A673 (cell line): Measurements from ENCODE around the gene COG8. TPM values are rescaled to one million over a fixed set of nuclear protein-coding genes. Genes with fewer than 3 reads are reported as not detected.

Experiments used
- BruUV-seq: library from RNA; stranded (reverse); fragments of 400-500 nt; replicated peaks from 2 replicates; lab custom pipeline; 2021; lab: Mats Ljungman, UMichigan
- CTCF ChIA-PET: fragments of 300-600 bp; sonication (Branson Sonifier 250); formaldehyde crosslinking; loops from one replicate; lab custom pipeline; 2022; ENCODE audit warnings: antibody characterized with exemption; lab: Charles Lee
- POLR2A ChIA-PET: fragments of 300-600 bp; sonication (Branson Sonifier 250); formaldehyde crosslinking; loops from one replicate; lab custom pipeline; 2022; ENCODE audit warnings: antibody characterized with exemption; ENCODE audit not compliant: low non-redundant PET; lab: Charles Lee
- DNase-seq: peaks from one replicate; pipeline ENCODE4 v3.0.0-alpha.2; 2015; ENCODE audit warnings: low spot score
- H3K27ac ChIP-seq: fragments of 200-600 bp; sonication (generic); 2 replicates; pipeline ENCODE4 v1.5.1; 2016; ENCODE audit warnings: mixed run types, low read depth, mild to moderate bottlenecking, mixed read lengths, antibody characterized with exemption, low read length; ENCODE audit not compliant: poor library complexity, severe bottlenecking
- H3K27me3 ChIP-seq: fragments of 200-600 bp; sonication (generic); replicated peaks from 2 replicates; pipeline ENCODE4 v1.6.1; 2017; ENCODE audit warnings: mixed run types, low read depth, mild to moderate bottlenecking, mixed read lengths, antibody characterized with exemption, low read length; ENCODE audit not compliant: insufficient read depth, poor library complexity
- H3K36me3 ChIP-seq: fragments of 200-600 bp; sonication (generic); 2 replicates; pipeline ENCODE4 v1.6.1; 2016; ENCODE audit warnings: mixed run types, mild to moderate bottlenecking, mixed read lengths, antibody characterized with exemption, low read length; ENCODE audit not compliant: insufficient read depth, poor library complexity, severe bottlenecking
- H3K4me1 ChIP-seq: fragments of 200-600 bp; sonication (generic); 2 replicates; pipeline ENCODE4 v1.6.1; 2017; ENCODE audit warnings: mixed run types, mild to moderate bottlenecking, mixed read lengths, antibody characterized with exemption, low read length; ENCODE audit not compliant: insufficient read depth, poor library complexity, severe bottlenecking
- H3K4me3 ChIP-seq: fragments of 200-600 bp; sonication (generic); 2 replicates; pipeline ENCODE4 v1.5.1; 2016; ENCODE audit warnings: low read depth, mixed run types, mild to moderate bottlenecking, mixed read lengths, low read length; ENCODE audit not compliant: poor library complexity, severe bottlenecking
- H3K9me3 ChIP-seq: fragments of 200-600 bp; sonication (generic); 2 replicates; pipeline ENCODE4 v1.6.1; 2016; ENCODE audit warnings: mixed run types, low read depth, mild to moderate bottlenecking, mixed read lengths, antibody characterized with exemption, low read length; ENCODE audit not compliant: poor library complexity, severe bottlenecking
- EZH2 ChIP-seq: fragments of 200-600 bp; sonication (generic); IDR thresholded peaks from 2 replicates; pipeline ENCODE4 v1.6.1; 2017; ENCODE audit warnings: borderline replicate concordance, low read depth, mild to moderate bottlenecking, mixed read lengths, antibody characterized with exemption, low read length; ENCODE audit not compliant: poor library complexity, severe bottlenecking
- intact Hi-C: fragments of 100-400 bp; cut with micrococcal nuclease; formaldehyde crosslinking; loops from one replicate; pipeline ENCODE4 v1.10.0; 2022; ENCODE audit not compliant: unreplicated experiment
- total RNA-seq: library from RNA; stranded (reverse); gene quantifications from 2 replicates; pipeline ENCODE4 v1.2.3, GENCODE V29; 2021
- TF ChIP-seq, protein P1 (sequence below): fragments of 300-800, 200-600 bp; sonication (generic); conservative IDR thresholded peaks from 2 replicates; pipeline ENCODE4 v1.5.1; 2017; ENCODE audit warnings: low read depth, mild to moderate bottlenecking, antibody characterized with exemption, low read length, moderate library complexity, mixed read lengths

Gene COG8
- total RNA-seq, 1 experiment from 2014 or later, result 47.6 TPM

DNA sequence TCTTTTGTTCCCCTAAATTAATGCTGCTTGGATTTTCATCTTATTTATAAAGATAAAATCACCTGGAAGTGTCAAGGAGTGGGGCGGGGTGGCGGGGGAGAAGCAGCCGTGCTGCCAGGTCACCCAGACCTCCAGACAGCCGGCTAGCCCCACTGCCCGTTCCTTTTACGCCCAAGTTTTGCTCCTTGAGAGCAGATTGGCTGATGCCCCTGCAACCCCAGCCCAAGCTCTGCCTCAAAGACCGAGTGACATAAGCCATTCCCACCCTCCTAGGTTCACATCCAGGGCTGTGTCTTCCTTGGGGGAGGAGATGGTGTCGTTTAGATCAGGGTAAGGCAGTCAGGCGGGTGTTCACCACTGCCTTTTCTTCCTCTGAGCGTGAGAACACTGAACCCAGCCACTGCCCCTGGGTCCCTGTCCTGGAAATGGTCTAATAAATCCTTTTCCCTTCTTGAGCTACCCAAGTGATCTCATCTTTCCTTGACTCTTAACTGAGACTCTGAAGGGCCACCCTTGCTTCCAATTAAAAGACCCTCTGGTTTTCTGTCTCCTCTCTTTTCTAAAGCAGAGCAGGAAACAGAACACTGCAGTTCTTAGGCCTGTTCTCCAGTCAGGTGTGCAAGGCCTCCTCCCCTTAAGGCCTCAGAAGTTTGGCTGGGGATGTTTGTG is 14.6 kb downstream of the COG8 start:
- TSS peak; percentile 78 for BruUV-seq
- H3K27ac ChIP-seq, result peak overlapping the region; percentile 40
- POLR2A ChIA-PET, result no interaction called here
- intact Hi-C loops, result no loop called here
- TF ChIP-seq EZH2, result no peak
- TF ChIP-seq, protein P1, sequence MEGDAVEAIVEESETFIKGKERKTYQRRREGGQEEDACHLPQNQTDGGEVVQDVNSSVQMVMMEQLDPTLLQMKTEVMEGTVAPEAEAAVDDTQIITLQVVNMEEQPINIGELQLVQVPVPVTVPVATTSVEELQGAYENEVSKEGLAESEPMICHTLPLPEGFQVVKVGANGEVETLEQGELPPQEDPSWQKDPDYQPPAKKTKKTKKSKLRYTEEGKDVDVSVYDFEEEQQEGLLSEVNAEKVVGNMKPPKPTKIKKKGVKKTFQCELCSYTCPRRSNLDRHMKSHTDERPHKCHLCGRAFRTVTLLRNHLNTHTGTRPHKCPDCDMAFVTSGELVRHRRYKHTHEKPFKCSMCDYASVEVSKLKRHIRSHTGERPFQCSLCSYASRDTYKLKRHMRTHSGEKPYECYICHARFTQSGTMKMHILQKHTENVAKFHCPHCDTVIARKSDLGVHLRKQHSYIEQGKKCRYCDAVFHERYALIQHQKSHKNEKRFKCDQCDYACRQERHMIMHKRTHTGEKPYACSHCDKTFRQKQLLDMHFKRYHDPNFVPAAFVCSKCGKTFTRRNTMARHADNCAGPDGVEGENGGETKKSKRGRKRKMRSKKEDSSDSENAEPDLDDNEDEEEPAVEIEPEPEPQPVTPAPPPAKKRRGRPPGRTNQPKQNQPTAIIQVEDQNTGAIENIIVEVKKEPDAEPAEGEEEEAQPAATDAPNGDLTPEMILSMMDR, result no peak
- peaks cover 74% of the 10 kb centered on the region for H3K36me3 ChIP-seq
- H3K9me3 ChIP-seq, result no peaks in the 10 kb centered on the region
- no peaks in the 10 kb centered on the region for H3K27me3 ChIP-seq
- peaks cover 18% of the 10 kb centered on the region for H3K4me1 ChIP-seq
- DNase-seq, result no peak
- H3K4me3 ChIP-seq, result no peak overlapping the region
- CTCF ChIA-PET, result no interaction called here

DNA sequence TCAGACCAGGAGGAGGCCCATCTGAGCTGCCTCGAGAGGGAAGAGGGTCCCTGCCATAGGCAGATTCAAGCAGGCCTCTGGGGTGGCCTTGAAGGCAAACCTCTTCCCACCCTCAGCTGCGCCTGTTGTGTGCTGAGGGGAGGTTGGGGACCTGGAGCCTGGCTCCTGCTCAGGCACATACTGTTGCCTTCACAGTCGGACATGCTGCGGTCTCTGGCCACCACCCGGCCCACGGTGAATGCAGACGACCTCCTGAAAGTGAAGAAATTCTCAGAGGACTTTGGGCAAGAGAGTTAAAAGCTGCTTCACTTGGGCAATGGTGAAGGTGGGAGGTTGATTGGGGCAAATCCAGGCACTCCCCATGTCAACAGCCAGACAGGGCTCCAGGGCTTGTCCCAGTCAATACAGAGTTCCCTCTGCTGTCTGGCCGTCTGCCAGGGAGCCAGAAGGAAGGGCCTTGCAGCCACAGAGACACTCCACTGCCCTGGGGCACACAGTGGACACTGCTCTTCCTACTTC is 15.3 kb downstream of the COG8 start:
- Histone ChIP-seq H3K4me1 (peaks cover 17% of the 10 kb centered on the region), H3K27ac (no peak overlapping the region), H3K4me3 (no peak overlapping the region), H3K36me3 (peaks cover 80% of the 10 kb centered on the region), H3K27me3 (no peaks in the 10 kb centered on the region), H3K9me3 (no peaks in the 10 kb centered on the region)
- POLR2A ChIA-PET, result no interaction called here
- TF ChIP-seq, protein P1, result no peak
- no peak for TF ChIP-seq EZH2
- CTCF ChIA-PET, result no interaction called here
- intact Hi-C loops, result no loop called here
- no peak for DNase-seq
- BruUV-seq, result no TSS peak

DNA sequence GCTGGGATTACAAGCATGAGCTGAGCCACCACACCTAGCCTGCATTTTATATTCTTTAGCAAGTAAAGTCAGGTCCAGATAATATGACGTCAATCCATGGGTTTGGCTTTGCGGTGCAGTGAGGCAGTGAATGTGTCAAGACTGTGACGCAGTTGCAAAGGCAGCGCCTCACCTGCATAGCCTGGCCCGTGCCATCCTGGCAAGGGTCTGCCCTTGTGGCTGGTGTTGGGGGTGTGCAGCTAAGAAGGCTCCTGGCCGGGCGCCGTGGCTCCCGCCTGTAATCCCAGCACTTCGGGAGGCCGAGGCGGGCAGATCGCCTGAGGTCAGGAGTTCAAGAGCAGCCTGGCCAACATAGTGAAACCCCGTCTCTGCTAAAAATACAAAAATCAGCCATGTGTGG is 15.9 kb downstream of the COG8 start:
- Histone ChIP-seq H3K4me1 (peaks cover 11% of the 10 kb centered on the region), H3K9me3 (no peaks in the 10 kb centered on the region), H3K27me3 (no peaks in the 10 kb centered on the region), H3K36me3 (peaks cover 84% of the 10 kb centered on the region), H3K4me3 (no peak overlapping the region), H3K27ac (no peak overlapping the region)
- TF ChIP-seq, protein P1, result no peak
- TF ChIP-seq EZH2, result no peak
- DNase-seq, result no peak
- ChIA-PET CTCF (interaction anchor here (0.5 kb wide), 1 partner anchor 11 kb away, joined by 6 read pairs; no protein-coding TSS in a partner anchor), POLR2A (no interaction called here)
- intact Hi-C loops, result no loop called here
- no TSS peak for BruUV-seq
